K562 (cell line): ENCODE data around the gene GALNT5. TPM values are rescaled to one million over a fixed set of nuclear protein-coding genes. Genes with fewer than 3 reads are reported as not detected.

Source experiments
- ATF1 ChIP-seq, 2 experiments: fragments of 450-650 bp in 1 of 2; IDR thresholded peaks; 2 replicates each; pipeline ENCODE4 v1.6.1; 2016; ENCODE audit warnings: missing compliant biosample characterization in 1 of 2, missing genetic modification characterization in 1 of 2
- DACH1 ChIP-seq: fragments of 450-650 bp; IDR thresholded peaks from 2 replicates; pipeline ENCODE4 v1.6.1; 2018; ENCODE audit not compliant: partially characterized antibody
- HOXB6 ChIP-seq: fragments of 250-450 bp; sonication (Bioruptor Pico); IDR thresholded peaks from 2 replicates; pipeline ENCODE4 v1.5.1; 2022; ENCODE audit warnings: mild to moderate bottlenecking, borderline replicate concordance
- KAT8 ChIP-seq: fragments of 450-650 bp; IDR thresholded peaks from 2 replicates; pipeline ENCODE4 v1.6.1; 2016; ENCODE audit warnings: low read depth, mild to moderate bottlenecking
- KLF6 ChIP-seq: fragments of 250-450 bp; sonication (Bioruptor Pico); IDR thresholded peaks from 2 replicates; pipeline ENCODE4 v1.4.0; 2020; ENCODE audit warnings: mild to moderate bottlenecking, moderate library complexity, borderline replicate concordance
- LEF1 ChIP-seq: fragments of 450-650 bp; IDR thresholded peaks from 2 replicates; pipeline ENCODE4 v1.6.1; 2016; ENCODE audit warnings: mild to moderate bottlenecking
- NCOA6 ChIP-seq: fragments of 450-650 bp; IDR thresholded peaks from 2 replicates; pipeline ENCODE4 v1.6.1; 2017; ENCODE audit warnings: mild to moderate bottlenecking
- PATZ1 ChIP-seq: fragments of 250-450 bp; sonication (Bioruptor Pico); IDR thresholded peaks from 2 replicates; pipeline ENCODE4 v1.5.0; 2020; ENCODE audit warnings: mild to moderate bottlenecking, borderline replicate concordance
- RBM14 ChIP-seq: fragments of 200-400 bp; formaldehyde crosslinking; IDR thresholded peaks from 2 replicates; pipeline ENCODE4 v1.6.1; 2018; ENCODE audit warnings: low read depth, mild to moderate bottlenecking, low read length, moderate library complexity, borderline replicate concordance; ENCODE audit not compliant: insufficient read depth
- SMAD2 ChIP-seq: fragments of 150-350 bp; IDR thresholded peaks from 2 replicates; pipeline ENCODE4 v1.6.1; 2014; ENCODE audit warnings: low read depth, mild to moderate bottlenecking, low read length
- U2AF2 ChIP-seq: fragments of 200-400 bp; formaldehyde crosslinking; optimal IDR thresholded peaks from 2 replicates; pipeline ENCODE3; 2017; ENCODE audit warnings: low read depth, mild to moderate bottlenecking, low read length
- ZBTB40 ChIP-seq, 2 experiments: fragments of 450-650 bp in 1 of 2; sonication (generic) in 1 of 2; formaldehyde crosslinking in 1 of 2; IDR thresholded peaks; 2 replicates each; pipeline versions ENCODE4 v1.7.1 to v1.9.0; 2016 to 2022; ENCODE audit warnings: inconsistent platforms in 1 of 2, mild to moderate bottlenecking in 1 of 2, missing genetic modification reagents in 1 of 2
- ZEB2 ChIP-seq: fragments of 450-650 bp; IDR thresholded peaks from 2 replicates; pipeline ENCODE4 v1.6.1; 2016
- ZNF140 ChIP-seq: fragments of 250-450 bp; sonication (Bioruptor Pico); IDR thresholded peaks from 2 replicates; pipeline ENCODE4 v1.8.0; 2021; ENCODE audit warnings: moderate library complexity, mild to moderate bottlenecking, inconsistent platforms
- ZNF143 ChIP-seq: sonication (generic); formaldehyde crosslinking; IDR thresholded peaks from 2 replicates; pipeline ENCODE4 v1.9.0; 2022; ENCODE audit warnings: mild to moderate bottlenecking, missing genetic modification reagents
- ZNF146 ChIP-seq: IDR thresholded peaks from one replicate; pipeline ENCODE4 v1.6.1; 2018; ENCODE audit warnings: missing compliant biosample characterization; ENCODE audit not compliant: unreplicated experiment
- ZNF23 ChIP-seq: fragments of 250-450 bp; sonication (Bioruptor Pico); IDR thresholded peaks from 2 replicates; pipeline ENCODE4 v1.4.0; 2020; ENCODE audit warnings: mild to moderate bottlenecking
- polyA plus RNA-seq, 8 experiments: library from polyadenylated mRNA; depleted of rRNA in 4 of 8; stranded (reverse) in 5 of 8; unstranded in 3 of 8; fragments of >200 nt; fragmentation: Nextera tagmentation in 2 of 8; fragmentation: Illumina TruSeq in 1 of 8; extraction: Ambion mirVana in 2 of 8; extraction: Trizol in 1 of 8; gene quantifications; 2 replicates each; pipeline versions ENCODE4 v1.2.1 to v1.2.3, GENCODE V29; 2011 to 2014; ENCODE audit warnings: inconsistent platforms in 1 of 8, missing spikeins in 1 of 8
- total RNA-seq, 7 experiments: library from RNA; depleted of rRNA in 6 of 7; stranded (reverse); fragments of >200 nt in 6 of 7; fragmentation: Illumina TruSeq in 2 of 7; extraction: Trizol in 2 of 7; gene quantifications; 2 replicates each; pipeline versions ENCODE4 v1.2.1 to v1.2.3, GENCODE V29; 2011 to 2021; ENCODE audit warnings: low replicate concordance in 1 of 7

GALNT5 gene
- total and polyA plus RNA-seq, 9 of the 15 experiments (the other 6 are each of a cell fraction or from before 2014, with no cell fraction given): 21.6 to 73.0 (median 54.7) TPM

GRCh38 chr2:157257312-157258252, at the start of gene GALNT5 (continued):
- TF ChIP-seq NCOA6 (no peak), KAT8 (no peak), ATF1 (CRISPR knock-in tag; IDR thresholded peaks at IDR 0.05) (no peak), ATF1 (tag; IDR thresholded peaks at IDR 0.05) (no peak; the same call in 1 of the 2 replicates), ZBTB40 (IDR thresholded peaks at IDR 0.05) (0 out of 2 replicates have a peak, but pooled peaks have one; percentile 55), ZBTB40 (CRISPR knock-in tag; IDR thresholded peaks at IDR 0.05) (no peak), SMAD2 (no peak), PATZ1 (CRISPR knock-in tag) (no peak), ZEB2 (no peak), DACH1 (no peak), U2AF2 (no peak), ZNF146 (CRISPR knock-in tag) (no peak), LEF1 (no peak), KLF6 (CRISPR knock-in tag) (no peak), HOXB6 (CRISPR knock-in tag) (no peak), ZNF140 (CRISPR knock-in tag) (no peak), RBM14 (no peak), ZNF23 (no peak), ZNF143 (CRISPR knock-in tag) (no peak)
